ENCODE results near the gene HARS2. TPM values are rescaled to one million over a fixed set of nuclear protein-coding genes. Genes with fewer than 3 reads are reported as not detected.

Gene HARS2
- total RNA-seq, 4 donors from 2014 or later = 21.0 to 57.0 (median 35.1) TPM

- DNase-seq (ENCODE audit: low spot score in 2 of 2) = no peak
- no peak overlapping the region for H3K4me3 ChIP-seq
- H3K4me1 ChIP-seq = no peaks in the 10 kb centered on the region
- TF ChIP-seq CTCF (IDR thresholded peaks at IDR 0.05) (no peak), EP300 (IDR thresholded peaks at IDR 0.05) (no peak), POLR2A (IDR thresholded peaks at IDR 0.05) (no peak), POLR2AphosphoS5 (IDR thresholded peaks at IDR 0.05) (no peak)
- 98% methylated on average over 7 of the region's 7 CpGs for WGBS
- H3K27me3 ChIP-seq = no peaks in the 10 kb centered on the region
- peaks cover 83% of the 10 kb centered on the region for H3K36me3 ChIP-seq
- no peak overlapping the region for H3K27ac ChIP-seq
- H3K9me3 ChIP-seq = no peaks in the 10 kb centered on the region
These were observed 12.3 kb upstream of the HARS2 start for GRCh38 chr5:140678993-140679392.

GRCh38 chr5:140690376-140690932 is 801 bp upstream of the HARS2 start:
- no peaks in the 10 kb centered on the region for H3K9me3 ChIP-seq
- no peak for DNase-seq (ENCODE audit: low spot score in 2 of 2)
- 52% methylated on average over 8 of the region's 8 CpGs for WGBS
- TF ChIP-seq POLR2A (IDR thresholded peaks at IDR 0.05) = no peak
- no peak for TF ChIP-seq POLR2AphosphoS5 (IDR thresholded peaks at IDR 0.05)
- no peak for TF ChIP-seq CTCF (IDR thresholded peaks at IDR 0.05)
- TF ChIP-seq EP300 (IDR thresholded peaks at IDR 0.05) = no peak
- no peaks in the 10 kb centered on the region for H3K27me3 ChIP-seq
- H3K4me3 ChIP-seq = peak overlapping the region; percentile 87
- peaks cover 43% of the 10 kb centered on the region for H3K4me1 ChIP-seq
- H3K27ac ChIP-seq = peak overlapping the region; percentile 93
- H3K36me3 ChIP-seq = peaks cover 32% of the 10 kb centered on the region

- DNase-seq (ENCODE audit: low spot score in 2 of 2) = no peak
- Histone ChIP-seq H3K9me3 (no peaks in the 10 kb centered on the region), H3K36me3 (peaks cover 54% of the 10 kb centered on the region), H3K4me1 (peaks cover 38% of the 10 kb centered on the region), H3K4me3 (no peak overlapping the region), H3K27ac (no peak overlapping the region), H3K27me3 (no peaks in the 10 kb centered on the region)
- 57% methylated on average over 5 of the region's 5 CpGs for WGBS
- no peak for TF ChIP-seq CTCF (IDR thresholded peaks at IDR 0.05)
These were observed 3.0 kb downstream of the HARS2 start for GRCh38 chr5:140694276-140694675.

GRCh38 chr5:140696891-140697492 is 5.7 kb downstream of the HARS2 start:
- Histone ChIP-seq H3K4me3 (no peak overlapping the region), H3K36me3 (peaks cover 60% of the 10 kb centered on the region), H3K4me1 (peaks cover 35% of the 10 kb centered on the region), H3K9me3 (no peaks in the 10 kb centered on the region), H3K27me3 (no peaks in the 10 kb centered on the region), H3K27ac (no peak overlapping the region)
- no peak for DNase-seq (ENCODE audit: low spot score in 2 of 2)
- no peak for TF ChIP-seq EP300 (IDR thresholded peaks at IDR 0.05)
- no peak for TF ChIP-seq POLR2A (IDR thresholded peaks at IDR 0.05)
- no peak for TF ChIP-seq POLR2AphosphoS5 (IDR thresholded peaks at IDR 0.05)
- no peak for TF ChIP-seq CTCF (IDR thresholded peaks at IDR 0.05)
- 92% methylated on average over 2 of the region's 4 CpGs for WGBS

GRCh38 chr5:140700177-140701144 is 9.2 kb downstream of the HARS2 start, which contains the start of gene ZMAT2:
TSS of gene ZMAT2 (plus strand) at chr5:140700447. CDS start at chr5:140700461, 14 bp downstream.
- peak; percentile 95 to 97 for DNase-seq (ENCODE audit: low spot score in 2 of 2)
- Histone ChIP-seq H3K4me3 (peak within 1 kb of the TSS; percentile 95), H3K9me3 (no peaks in the 10 kb centered on the region), H3K27ac (peak within 1 kb of the TSS; percentile 83), H3K27me3 (no peaks in the 10 kb centered on the region), H3K36me3 (peaks cover 78% of the 10 kb centered on the region), H3K4me1 (peaks cover 17% of the 10 kb centered on the region)
- 2% methylated on average over 42 of the region's 44 CpGs for WGBS
- peak; percentile 36 to 82 (median 73) for TF ChIP-seq POLR2AphosphoS5 (IDR thresholded peaks at IDR 0.05)
- peak in 1 of 2 donors; percentile 82 for TF ChIP-seq POLR2A (IDR thresholded peaks at IDR 0.05)
- TF ChIP-seq CTCF (IDR thresholded peaks at IDR 0.05) = no peak
